ENCODE results near the gene MARS2. TPM values are rescaled to one million over a fixed set of nuclear protein-coding genes. Genes with fewer than 3 reads are reported as not detected.
"Not testable (repeated sequence)": the region's sequence is repeated elsewhere in the genome, so short reads cannot be mapped to it uniquely, and the experiment has no call there.

MARS2 gene
- total and polyA plus RNA-seq, 2 donors (not counting 1 experiment from before 2014, with no cell fraction given) = 5.1 to 10.5 TPM

DNA sequence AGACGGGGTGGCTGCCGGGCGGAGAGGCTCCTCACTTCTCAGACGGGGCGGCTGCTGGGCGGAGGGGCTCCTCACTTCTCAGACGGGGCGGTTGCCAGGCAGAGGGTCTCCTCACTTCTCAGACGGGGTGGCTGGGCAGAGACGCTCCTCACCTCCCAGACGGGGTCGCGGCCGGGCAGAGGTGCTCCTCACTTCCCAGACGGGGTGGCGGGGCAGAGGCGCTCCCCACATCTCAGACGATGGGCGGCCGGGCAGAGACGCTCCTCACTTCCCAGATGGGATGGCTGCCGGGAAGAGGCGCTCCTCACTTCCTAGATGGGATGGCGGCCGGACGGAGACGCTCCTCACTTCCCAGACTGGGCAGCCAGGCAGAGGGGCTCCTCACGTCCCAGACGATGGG, 8.6 kb upstream of the MARS2 start:
- H3K27ac Mint-ChIP-seq; H3K4me3 Mint-ChIP-seq; ATAC-seq (ENCODE audit: low read depth); H3K4me2 ChIP-seq (replicated peaks; ENCODE audit: low read depth, low read length, poor library complexity, severe bottlenecking); CTCF ChIA-PET; H3K27me3 ChIP-seq (replicated peaks in 1 of 4; ENCODE audit: control extremely low read depth in 1 of 4, control insufficient read depth in 3 of 4, insufficient read depth in 4 of 4, low read length in 3 of 4); H3K36me3 ChIP-seq (replicated peaks in 1 of 2; ENCODE audit: control extremely low read depth in 1 of 2, control insufficient read depth in 1 of 2, extremely low read depth in 1 of 2, insufficient read depth in 2 of 2, low read length in 1 of 2); H4K20me1 ChIP-seq (ENCODE audit: control insufficient read depth, insufficient read depth, low read length, poor library complexity, severe bottlenecking); H3K4me1 Mint-ChIP-seq; H3K79me2 ChIP-seq (ENCODE audit: control insufficient read depth, insufficient read depth, low read length); intact Hi-C loops (cut with micrococcal nuclease); H2AFZ ChIP-seq (ENCODE audit: insufficient read depth, low read depth, low read length, poor library complexity, severe bottlenecking); H3K9me3 ChIP-seq (ENCODE audit: control extremely low read depth in 1 of 3, control insufficient read depth in 2 of 3, insufficient read depth in 1 of 3, low read length in 2 of 3); H3K4me3 ChIP-seq (ENCODE audit: control extremely low read depth in 1 of 5, extremely low read depth in 1 of 5, insufficient read depth in 1 of 5, low read depth in 2 of 5, low read length in 4 of 5); H3K9me3 Mint-ChIP-seq (ENCODE audit: insufficient read depth); H3K27ac ChIP-seq (ENCODE audit: low read length in 2 of 2); DNase-seq; H3K9ac ChIP-seq (ENCODE audit: low read length); H3K4me1 ChIP-seq (ENCODE audit: control insufficient read depth in 2 of 2, insufficient read depth in 2 of 2, low read length in 2 of 2); POLR2A ChIA-PET: not testable (repeated sequence)
- 100% methylated on average over 7 of the region's 29 CpGs for WGBS (ENCODE audit: insufficient coverage)
- H3K27me3 Mint-ChIP-seq = peaks cover 24% of the 10 kb centered on the region

DNA sequence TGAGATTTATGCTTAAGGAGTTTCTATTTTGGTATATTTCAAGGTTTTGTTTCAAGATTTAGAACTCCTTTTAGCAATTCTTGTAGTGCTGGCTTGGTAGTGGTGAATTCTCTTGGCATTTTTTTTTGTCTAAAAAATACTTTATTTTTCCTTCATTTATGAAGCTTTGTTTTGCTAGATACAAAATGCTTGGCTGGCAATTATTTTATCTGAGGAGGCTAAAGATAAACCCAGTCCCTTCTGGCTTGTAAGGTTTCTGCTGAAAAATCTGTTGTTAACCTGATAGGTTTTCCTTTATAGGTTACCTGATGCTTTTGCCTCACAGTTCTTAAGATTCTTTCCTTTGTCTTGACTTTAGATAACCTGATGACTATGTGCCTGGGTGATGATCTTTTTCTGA, 5.4 kb upstream of the MARS2 start:
- H4K20me1 ChIP-seq (ENCODE audit: control insufficient read depth, insufficient read depth, low read length, poor library complexity, severe bottlenecking); H3K27ac ChIP-seq (ENCODE audit: low read length in 2 of 2); H3K4me1 ChIP-seq (ENCODE audit: control insufficient read depth in 2 of 2, insufficient read depth in 2 of 2, low read length in 2 of 2); H3K27ac Mint-ChIP-seq; H3K9me3 Mint-ChIP-seq (ENCODE audit: insufficient read depth); H3K4me2 ChIP-seq (replicated peaks; ENCODE audit: low read depth, low read length, poor library complexity, severe bottlenecking); H3K9ac ChIP-seq (ENCODE audit: low read length); H3K4me3 ChIP-seq (ENCODE audit: control extremely low read depth in 1 of 5, extremely low read depth in 1 of 5, insufficient read depth in 1 of 5, low read depth in 2 of 5, low read length in 4 of 5); H3K4me1 Mint-ChIP-seq; H3K79me2 ChIP-seq (ENCODE audit: control insufficient read depth, insufficient read depth, low read length); DNase-seq; H3K9me3 ChIP-seq (ENCODE audit: control extremely low read depth in 1 of 3, control insufficient read depth in 2 of 3, insufficient read depth in 1 of 3, low read length in 2 of 3); POLR2A ChIA-PET; H3K4me3 Mint-ChIP-seq; CTCF ChIA-PET; ATAC-seq (ENCODE audit: low read depth); H3K36me3 ChIP-seq (replicated peaks in 1 of 2; ENCODE audit: control extremely low read depth in 1 of 2, control insufficient read depth in 1 of 2, extremely low read depth in 1 of 2, insufficient read depth in 2 of 2, low read length in 1 of 2); H2AFZ ChIP-seq (ENCODE audit: insufficient read depth, low read depth, low read length, poor library complexity, severe bottlenecking): not testable (repeated sequence)
- intact Hi-C loops (cut with micrococcal nuclease) = loop anchor here (10.0 kb wide), 1 partner anchor 775 kb away; the partner anchor contains the start of gene PGAP1
- peaks cover 0 to 10% (median 0%) of the 10 kb centered on the region in 4 experiments for H3K27me3 ChIP-seq (replicated peaks in 1 of 4; ENCODE audit: control extremely low read depth in 1 of 4, control insufficient read depth in 3 of 4, insufficient read depth in 4 of 4, low read length in 3 of 4)
- H3K27me3 Mint-ChIP-seq = peaks cover 19% of the 10 kb centered on the region
